Vagina (tissue), 2 donors: ENCODE data around the gene NOP14.

Experiments used
- CTCF ChIP-seq, 3 experiments: fragments of 450-650 bp in 2 of 3; fragments of 200-600 bp in 1 of 3; sonication (generic) in 1 of 3; IDR thresholded peaks; one replicate each; pipeline ENCODE4 v1.5.1; 2017 to 2019; ENCODE audit warnings: antibody characterized with exemption in 3 of 3, mild to moderate bottlenecking in 2 of 3, moderate library complexity in 2 of 3
- POLR2A ChIP-seq, 2 donors: fragments of 450-650 bp; IDR thresholded peaks; one replicate each; pipeline ENCODE4 v1.6.1; 2017; ENCODE audit warnings: antibody characterized with exemption in 2 of 2, mild to moderate bottlenecking in 2 of 2, moderate library complexity in 2 of 2

DNA sequence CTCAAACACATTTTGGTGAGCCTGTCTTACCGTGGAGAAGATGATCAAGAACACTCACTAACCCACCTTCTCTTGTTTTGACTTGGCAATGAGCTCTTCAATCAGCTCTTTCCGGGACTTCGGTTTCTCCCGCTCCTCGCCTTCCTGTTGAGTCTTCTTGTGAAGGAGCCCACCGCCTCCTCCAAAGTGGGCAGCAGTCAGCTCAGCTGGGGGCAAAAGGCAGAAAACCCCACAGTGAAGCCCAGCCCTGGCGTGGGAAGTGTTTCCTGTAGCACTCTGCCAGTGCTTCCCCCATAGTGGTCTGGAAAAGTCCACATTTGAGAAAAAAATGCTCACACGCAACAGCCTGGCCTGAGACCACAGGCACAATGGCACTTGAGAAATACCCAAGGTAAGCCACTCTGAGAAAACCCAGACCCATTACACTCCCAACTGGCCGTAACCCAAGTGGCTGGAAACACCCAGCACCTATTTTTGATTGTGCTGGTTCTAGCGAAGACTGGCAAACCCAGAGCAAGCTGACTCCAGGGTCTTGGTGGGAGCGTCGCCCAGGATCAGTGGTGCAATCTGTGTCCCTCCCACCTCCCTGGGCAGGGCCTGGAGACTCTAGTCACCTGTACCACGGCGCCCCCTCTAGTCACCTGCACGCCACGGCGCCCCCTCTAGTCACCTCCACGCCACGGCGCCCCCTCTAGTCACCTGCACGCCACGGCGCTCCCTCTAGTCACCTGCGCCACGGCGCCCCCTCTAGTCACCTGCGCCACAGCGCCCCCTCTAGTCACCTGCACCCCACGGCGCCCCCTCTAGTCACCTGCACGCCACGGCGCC, 8.6 kb downstream of the NOP14 start:
- TF ChIP-seq CTCF (IDR thresholded peaks at IDR 0.05): no peak
- no peak for TF ChIP-seq POLR2A (IDR thresholded peaks at IDR 0.05)
